Measurements from ENCODE around the gene DIPK1A. TPM values are rescaled to one million over a fixed set of nuclear protein-coding genes. Genes with fewer than 3 reads are reported as not detected.

DIPK1A gene
- total RNA-seq, 4 donors from 2014 or later, result 3.1 to 9.9 (median 4.9) TPM

DNA sequence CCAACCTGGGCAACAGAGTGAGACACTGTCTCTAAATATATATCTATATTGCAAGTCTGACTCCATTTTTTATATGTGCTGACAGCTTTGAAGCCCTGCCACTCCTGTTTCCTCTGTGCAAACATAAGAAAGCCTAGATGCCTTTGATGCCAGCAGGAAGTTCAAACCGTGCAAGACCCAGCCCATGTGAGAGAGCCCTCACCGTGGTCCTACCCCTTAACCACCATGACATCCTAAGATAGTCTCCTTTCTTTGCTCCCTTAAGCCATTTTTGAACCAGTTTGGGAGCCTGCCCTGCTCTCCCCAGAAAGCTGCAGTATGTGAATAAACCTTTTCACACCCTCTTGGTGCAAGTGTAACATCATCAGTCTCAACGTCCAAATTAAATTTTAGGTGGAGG lies 3.7 kb upstream of the DIPK1A start:
- Histone ChIP-seq H3K4me3 (no peak overlapping the region), H3K9me3 (no peaks in the 10 kb centered on the region), H3K27ac (no peak overlapping the region), H3K27me3 (no peaks in the 10 kb centered on the region), H3K36me3 (no peaks in the 10 kb centered on the region), H3K4me1 (peaks cover 0 to 25% (median 0%) of the 10 kb centered on the region in 3 donors)
- 25 to 36% methylated on average over 3 of the region's 3 CpGs for WGBS, 2 donors
- DNase-seq, result no peak
- TF ChIP-seq CTCF (IDR thresholded peaks at IDR 0.05) (no peak), POLR2A (IDR thresholded peaks at IDR 0.05) (no peak)
- intact Hi-C loops (cut with DNase I), result loop anchor here (10.0 kb wide), 1 partner anchor 110 kb away; no protein-coding TSS in a partner anchor

DNA sequence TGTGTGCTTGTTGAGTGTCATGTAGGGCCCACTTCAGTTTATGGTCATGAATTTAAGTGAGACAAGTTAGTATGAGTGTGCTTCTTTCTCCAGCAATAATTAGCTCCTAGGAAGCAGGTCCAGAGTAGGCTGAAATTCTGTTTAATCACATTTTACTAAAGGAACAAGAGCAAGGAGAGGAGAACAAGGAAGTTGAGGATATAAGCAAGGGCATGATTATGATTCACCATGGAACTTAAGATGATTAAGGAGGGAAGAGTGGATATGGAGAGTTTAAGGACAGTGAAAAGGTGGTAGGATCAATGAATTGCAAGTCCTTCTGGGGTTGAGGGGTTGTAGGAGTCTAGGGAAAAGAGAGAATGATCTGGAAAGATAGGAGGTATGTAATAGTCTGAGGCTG lies 3.1 kb upstream of the DIPK1A start:
- Histone ChIP-seq H3K27ac (no peak overlapping the region), H3K36me3 (no peaks in the 10 kb centered on the region), H3K4me3 (no peak overlapping the region), H3K4me1 (peaks cover 0 to 32% (median 0%) of the 10 kb centered on the region in 3 donors), H3K9me3 (no peaks in the 10 kb centered on the region), H3K27me3 (no peaks in the 10 kb centered on the region)
- intact Hi-C loops (cut with DNase I), result loop anchor here (10.0 kb wide), 1 partner anchor 110 kb away; no protein-coding TSS in a partner anchor
- TF ChIP-seq POLR2A (IDR thresholded peaks at IDR 0.05), result no peak
- TF ChIP-seq CTCF (IDR thresholded peaks at IDR 0.05), result no peak
- no peak for DNase-seq

GRCh38 chr1:92961896-92962752 lies 862 bp upstream of the DIPK1A start:
- intact Hi-C loops (cut with DNase I), result loop anchor here (10.0 kb wide), 1 partner anchor 107 kb away; no protein-coding TSS in a partner anchor
- WGBS, 2 donors, result 1 to 2% methylated on average over 16 to 19 of the region's 32 CpGs
- Histone ChIP-seq H3K4me1 (peaks cover 0 to 50% (median 5%) of the 10 kb centered on the region in 3 donors), H3K36me3 (no peaks in the 10 kb centered on the region), H3K27ac (peak overlapping the region; percentile 93 to 98 (median 95)), H3K4me3 (peak overlapping the region; percentile 72 to 96 (median 88)), H3K9me3 (no peaks in the 10 kb centered on the region), H3K27me3 (no peaks in the 10 kb centered on the region)
- TF ChIP-seq POLR2A (IDR thresholded peaks at IDR 0.05) (peak in 2 of 4 donors; percentile 48 to 52), CTCF (IDR thresholded peaks at IDR 0.05) (no peak)
- no peak for DNase-seq

GRCh38 chr1:92960395-92961130 lies 699 bp downstream of the DIPK1A start:
- TF ChIP-seq CTCF (IDR thresholded peaks at IDR 0.05) (peak; percentile 53 to 76 (median 62)), POLR2A (IDR thresholded peaks at IDR 0.05) (peak in 1 of 4 donors; percentile 44)
- no peak for DNase-seq
- H3K4me1 ChIP-seq, result peaks cover 0 to 59% (median 5%) of the 10 kb centered on the region in 3 donors
- WGBS, 2 donors, result 1% methylated on average over 17 of the region's 44 CpGs
- H3K27ac ChIP-seq, result peak overlapping the region; percentile 93 to 98 (median 95)
- no peaks in the 10 kb centered on the region for H3K27me3 ChIP-seq
- H3K4me3 ChIP-seq, result peak overlapping the region; percentile 72 to 96 (median 88)
- no peaks in the 10 kb centered on the region for H3K9me3 ChIP-seq
- intact Hi-C loops (cut with DNase I), result loop anchor here (10.0 kb wide), 1 partner anchor 106 kb away; no protein-coding TSS in a partner anchor
- H3K36me3 ChIP-seq, result no peaks in the 10 kb centered on the region

Measured in esophagus squamous epithelium (tissue), 5 donors.